ENCODE measurements around the gene GPSM3.
A peak's percentile ranks its signal among the peaks of the same experiment; 100 is the strongest.

Gene GPSM3

GRCh38 chr6:32173051-32173727, 19.3 kb downstream of the GPSM3 start:
- DNase-seq (ENCODE audit: low read depth) = no peak

- DNase-seq (ENCODE audit: low read depth) = no peak
These were observed 21.2 kb downstream of the GPSM3 start for GRCh38 chr6:32171234-32171633.

- DNase-seq (ENCODE audit: low read depth) = no peak
These were observed 22.1 kb downstream of the GPSM3 start for GRCh38 chr6:32170294-32170693.

- no peak for DNase-seq (ENCODE audit: low read depth)
These were observed 23.4 kb downstream of the GPSM3 start for GRCh38 chr6:32168807-32169591.

- no peak for DNase-seq (ENCODE audit: low read depth)
These were observed 24.1 kb downstream of the GPSM3 start for GRCh38 chr6:32168350-32168749.

GRCh38 chr6:32167761-32168262, 24.6 kb downstream of the GPSM3 start:
- DNase-seq (ENCODE audit: low read depth) = no peak

GRCh38 chr6:32167154-32167760, 25.2 kb downstream of the GPSM3 start:
- DNase-seq (ENCODE audit: low read depth) = no peak

GRCh38 chr6:32166411-32167061, 25.9 kb downstream of the GPSM3 start:
- DNase-seq (ENCODE audit: low read depth) = no peak

GRCh38 chr6:32164295-32164694, 28.1 kb downstream of the GPSM3 start, which contains the start of gene EGFL8:
Gene EGFL8, plus strand, starts transcription at chr6:32164595. Its CDS starts 1,571 bp downstream, at chr6:32166166.
- no peak for DNase-seq (ENCODE audit: low read depth)

- DNase-seq (ENCODE audit: low read depth) = no peak
These were observed 28.7 kb downstream of the GPSM3 start for GRCh38 chr6:32163559-32164258.

- no peak for DNase-seq (ENCODE audit: low read depth)
These were observed 34.4 kb downstream of the GPSM3 start for GRCh38 chr6:32158052-32158451.

GRCh38 chr6:32156891-32157290, 35.6 kb downstream of the GPSM3 start:
- no peak for DNase-seq (ENCODE audit: low read depth)

- no peak for DNase-seq (ENCODE audit: low read depth)
These were observed 37.8 kb downstream of the GPSM3 start for GRCh38 chr6:32154514-32155161.

- DNase-seq (ENCODE audit: low read depth) = peak; percentile 89
These were observed 38.6 kb downstream of the GPSM3 start, which contains the start of gene PPT2 for GRCh38 chr6:32153564-32154513. Gene PPT2, plus strand, starts transcription at chr6:32154141. Its CDS starts 454 bp downstream, at chr6:32154595.

GRCh38 chr6:32152769-32153563, 39.5 kb downstream of the GPSM3 start:
- DNase-seq (ENCODE audit: low read depth) = no peak

GRCh38 chr6:32151863-32152768, 40.3 kb downstream of the GPSM3 start, which contains the start of gene PRRT1:
Gene PRRT1, minus strand, starts transcription at chr6:32151939. Its CDS starts 112 bp downstream, at chr6:32151827.
- DNase-seq (ENCODE audit: low read depth) = no peak

GRCh38 chr6:32151181-32151862, 41.1 kb downstream of the GPSM3 start:
- DNase-seq (ENCODE audit: low read depth) = no peak

Data from fibroblast of the conjunctiva (primary cell).